ENCODE data around the gene PODXL2.

Gene PODXL2

DNA sequence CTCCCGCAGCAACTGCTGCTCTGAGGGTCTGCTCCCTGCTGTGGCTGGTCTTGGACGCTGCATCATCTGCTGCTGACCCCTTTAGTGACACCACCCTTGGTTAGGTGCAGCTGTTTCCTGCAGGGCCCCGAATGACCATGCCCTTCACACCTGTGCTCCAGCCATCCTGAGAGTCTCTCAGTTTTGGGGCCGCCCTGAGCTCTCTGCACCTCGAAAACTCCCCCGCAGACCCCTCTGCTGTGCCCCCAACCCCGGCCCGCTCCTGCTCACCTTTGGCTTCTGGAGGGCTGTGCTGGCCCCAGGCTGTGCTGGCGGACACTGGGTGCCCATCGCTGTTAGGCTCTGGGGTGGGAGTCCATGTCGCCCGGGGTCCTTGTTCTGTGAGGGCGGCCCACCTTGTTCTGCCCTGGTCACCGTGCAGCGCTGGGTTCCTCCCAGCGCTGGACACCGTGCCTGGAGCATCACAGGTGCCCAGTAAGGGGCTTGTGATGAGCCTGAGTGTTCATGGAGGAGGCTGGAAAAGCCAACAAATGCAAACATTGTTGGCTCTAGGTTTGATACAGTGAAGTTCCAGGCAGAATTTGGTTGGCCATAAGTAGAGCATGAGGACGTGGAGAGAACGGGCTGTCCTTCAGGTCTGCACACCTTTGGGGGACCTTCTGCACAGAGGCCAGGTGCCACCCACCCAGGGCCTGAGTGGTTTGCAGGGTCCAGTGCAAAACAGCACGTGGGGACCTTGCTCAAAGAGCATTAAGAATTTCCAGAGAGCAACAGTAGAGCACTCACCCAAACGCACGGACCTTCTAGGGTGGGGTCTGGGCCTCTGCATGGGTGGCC, 56.1 kb downstream of the PODXL2 start:
- in situ Hi-C loops (cut with HindIII; ENCODE audit: low sequenced_read_pairs), result loop anchor here (5.0 kb wide), 1 partner anchor 78 kb away; no protein-coding TSS in a partner anchor

- in situ Hi-C loops (cut with HindIII; ENCODE audit: low sequenced_read_pairs), result no loop called here
Measured at GRCh38 chr3:127685708-127686511, 56.9 kb downstream of the PODXL2 start.

GRCh38 chr3:127686512-127686894, 57.5 kb downstream of the PODXL2 start:
- in situ Hi-C loops (cut with HindIII; ENCODE audit: low sequenced_read_pairs), result no loop called here

GRCh38 chr3:127687228-127687737, 58.3 kb downstream of the PODXL2 start:
- in situ Hi-C loops (cut with HindIII; ENCODE audit: low sequenced_read_pairs), result no loop called here

DNA sequence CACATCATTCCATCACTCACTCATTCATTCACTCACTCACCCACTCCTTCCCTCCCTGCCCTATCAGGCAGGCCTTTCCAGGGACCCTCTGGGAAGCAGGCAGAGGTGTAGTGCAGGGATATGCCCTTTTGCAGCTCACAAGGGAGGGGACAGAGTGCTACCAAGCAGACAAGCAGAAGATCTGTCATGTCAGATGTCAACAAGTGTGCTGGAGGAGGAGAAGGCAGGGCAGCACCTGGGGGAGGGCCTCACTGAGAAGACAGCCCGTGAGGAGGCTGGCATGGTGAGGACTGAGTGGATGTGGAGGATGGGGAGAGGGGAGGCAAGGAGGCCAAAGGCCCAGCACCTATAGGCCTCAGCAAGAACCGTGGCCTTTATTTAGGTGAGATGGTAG, 59.0 kb downstream of the PODXL2 start:
- in situ Hi-C loops (cut with HindIII; ENCODE audit: low sequenced_read_pairs), result no loop called here

GRCh38 chr3:127688416-127689265, 59.7 kb downstream of the PODXL2 start:
- in situ Hi-C loops (cut with HindIII; ENCODE audit: low sequenced_read_pairs), result no loop called here

DNA sequence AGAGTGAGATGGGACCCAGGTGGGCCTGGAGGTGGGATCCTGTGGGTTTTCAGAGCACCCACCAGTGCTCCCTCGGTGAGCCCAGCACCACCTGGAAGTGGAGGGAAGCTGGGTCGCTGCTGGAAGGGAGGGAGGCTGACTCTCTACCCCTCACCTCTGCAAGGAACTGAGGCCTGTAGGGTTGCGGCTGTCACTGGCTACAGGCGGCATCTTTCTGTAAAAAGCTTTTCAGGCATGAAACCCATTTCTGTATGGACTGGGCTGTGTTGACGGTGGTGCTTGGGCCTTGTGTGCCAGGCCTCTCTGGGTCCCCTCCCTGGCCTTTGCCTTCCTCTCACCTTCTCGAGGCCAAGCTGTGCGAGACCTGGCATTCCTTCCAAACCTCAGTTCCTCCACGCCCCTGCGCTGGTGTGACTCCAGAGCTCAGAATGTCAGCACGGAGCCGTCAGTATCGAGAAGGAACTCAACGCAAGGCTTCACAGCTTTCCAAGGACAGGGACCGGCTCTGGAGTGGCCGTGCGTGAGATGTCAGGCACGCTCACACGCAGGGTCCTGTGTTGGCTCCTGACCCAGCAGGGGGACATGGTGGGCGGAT, 60.4 kb downstream of the PODXL2 start:
- in situ Hi-C loops (cut with HindIII; ENCODE audit: low sequenced_read_pairs), result no loop called here

- in situ Hi-C loops (cut with HindIII; ENCODE audit: low sequenced_read_pairs), result no loop called here
Measured at GRCh38 chr3:127690106-127690505, 61.1 kb downstream of the PODXL2 start.

DNA sequence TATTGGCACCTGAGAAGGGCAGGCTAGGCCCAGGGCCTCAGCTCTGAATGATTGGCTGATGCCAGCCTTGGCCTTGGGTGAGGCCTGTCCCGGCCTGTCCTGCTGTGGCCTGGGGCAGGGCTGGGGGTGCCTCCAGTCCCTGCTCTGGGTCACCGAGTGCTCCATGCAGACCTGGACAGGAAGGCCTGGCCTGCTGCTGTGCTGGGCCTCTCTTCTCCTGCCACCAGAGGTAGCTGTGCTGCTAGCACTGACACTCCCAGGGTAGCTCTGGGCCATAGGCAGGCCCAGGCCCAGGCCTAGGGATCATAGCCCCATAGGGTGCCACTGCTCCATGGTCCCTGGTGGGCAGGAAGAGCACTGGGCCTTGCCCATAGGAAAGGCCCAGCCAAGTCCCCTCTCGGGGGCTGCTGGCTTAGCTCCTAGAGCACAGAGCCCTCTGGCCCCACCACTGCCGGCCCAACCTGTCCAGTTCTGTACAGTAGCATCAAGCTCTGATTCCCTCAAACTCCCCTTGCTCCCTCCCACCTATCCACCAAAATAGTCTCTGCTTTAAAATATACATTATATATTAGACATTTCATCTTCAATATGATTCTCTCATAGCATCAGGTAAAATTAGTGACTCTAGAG, 62.0 kb downstream of the PODXL2 start:
- in situ Hi-C loops (cut with HindIII; ENCODE audit: low sequenced_read_pairs), result no loop called here

- in situ Hi-C loops (cut with HindIII; ENCODE audit: low sequenced_read_pairs), result no loop called here
Measured at GRCh38 chr3:127691489-127691888, 62.5 kb downstream of the PODXL2 start.

DNA sequence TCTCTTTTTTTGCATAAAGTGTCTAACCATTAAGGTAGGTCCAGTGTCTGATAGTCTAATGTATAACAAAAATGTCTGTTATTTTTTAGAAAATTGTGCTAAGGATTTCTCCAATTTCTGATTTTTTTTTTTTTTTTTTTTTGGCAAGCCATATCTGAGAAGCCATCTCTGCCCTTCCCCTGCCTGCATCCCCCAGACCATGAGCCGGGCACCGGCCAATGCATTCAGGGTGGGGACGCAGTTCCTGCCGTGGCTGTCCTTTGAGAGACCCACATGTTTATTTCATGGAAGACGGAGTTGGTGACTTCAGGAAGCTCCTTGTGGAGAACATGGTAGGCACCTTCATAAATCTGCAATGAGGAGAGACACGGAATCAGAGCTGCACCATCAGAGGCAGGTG, 63.0 kb downstream of the PODXL2 start:
- in situ Hi-C loops (cut with HindIII; ENCODE audit: low sequenced_read_pairs), result no loop called here

DNA sequence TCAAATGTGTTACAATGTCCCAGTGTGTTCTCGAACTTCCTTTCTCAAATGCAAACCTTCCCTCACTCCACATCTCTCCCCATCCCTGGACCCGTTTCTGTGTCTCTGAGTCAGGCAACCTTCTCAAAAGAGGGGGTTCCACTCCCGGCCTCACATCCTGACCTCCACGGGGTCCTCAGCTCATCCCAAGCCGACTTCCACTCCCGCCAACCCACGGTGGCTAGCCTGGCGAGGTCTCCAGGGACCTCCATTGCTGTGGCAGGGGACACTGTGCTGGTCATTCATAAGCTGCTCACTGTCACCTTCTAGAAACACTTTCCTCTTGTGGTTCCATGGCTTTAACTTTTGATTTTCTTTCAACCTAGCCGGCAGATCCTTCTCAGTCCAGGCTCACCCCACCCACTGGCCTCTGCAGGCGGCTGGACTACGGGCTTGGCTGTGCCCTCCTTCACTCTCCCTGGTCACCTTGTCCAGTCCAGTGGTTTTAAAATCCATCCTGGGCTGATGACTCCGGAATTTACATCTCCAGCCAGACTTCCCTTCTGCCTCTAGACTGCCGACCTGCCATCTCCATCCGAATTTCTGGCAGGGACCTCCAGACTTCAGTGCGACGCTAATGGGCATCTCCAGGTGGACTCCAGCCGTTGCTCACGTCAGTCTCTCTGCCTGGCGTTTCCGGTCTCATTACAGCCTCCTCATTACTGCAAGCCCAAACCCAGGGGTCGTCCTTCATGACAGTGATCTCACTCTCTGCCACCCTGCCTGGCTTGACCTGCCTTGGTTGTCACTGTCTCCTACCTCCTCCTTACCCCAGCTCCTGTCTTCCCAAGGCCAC, 63.7 kb downstream of the PODXL2 start:
- in situ Hi-C loops (cut with HindIII; ENCODE audit: low sequenced_read_pairs), result no loop called here

DNA sequence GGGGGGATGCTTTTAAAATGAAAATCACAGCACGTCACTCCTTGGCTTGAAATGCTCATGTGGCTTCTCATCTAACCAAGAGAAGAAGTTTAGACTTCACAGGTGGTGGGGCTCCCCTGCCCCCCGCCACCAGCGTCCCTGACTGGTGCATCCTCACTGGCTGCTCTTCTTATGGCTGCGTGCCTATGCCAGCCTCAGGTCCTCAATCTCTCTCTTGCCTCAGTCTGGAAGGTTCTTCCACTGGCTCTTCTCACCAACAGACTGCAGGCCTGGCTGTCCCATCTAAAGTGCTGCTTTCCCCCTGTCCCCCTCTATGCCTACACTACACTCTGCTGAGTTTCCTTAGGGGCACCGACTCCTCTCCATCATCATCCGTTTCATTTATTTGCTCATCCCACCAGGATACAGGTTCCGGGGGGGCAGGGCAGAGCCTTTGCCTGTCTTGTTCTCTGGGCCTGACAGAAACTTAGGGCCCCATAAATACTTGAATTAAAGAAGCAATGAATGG, 64.4 kb downstream of the PODXL2 start:
- in situ Hi-C loops (cut with HindIII; ENCODE audit: low sequenced_read_pairs), result no loop called here

GRCh38 chr3:127694467-127695215, 65.7 kb downstream of the PODXL2 start:
- in situ Hi-C loops (cut with HindIII; ENCODE audit: low sequenced_read_pairs), result no loop called here

DNA sequence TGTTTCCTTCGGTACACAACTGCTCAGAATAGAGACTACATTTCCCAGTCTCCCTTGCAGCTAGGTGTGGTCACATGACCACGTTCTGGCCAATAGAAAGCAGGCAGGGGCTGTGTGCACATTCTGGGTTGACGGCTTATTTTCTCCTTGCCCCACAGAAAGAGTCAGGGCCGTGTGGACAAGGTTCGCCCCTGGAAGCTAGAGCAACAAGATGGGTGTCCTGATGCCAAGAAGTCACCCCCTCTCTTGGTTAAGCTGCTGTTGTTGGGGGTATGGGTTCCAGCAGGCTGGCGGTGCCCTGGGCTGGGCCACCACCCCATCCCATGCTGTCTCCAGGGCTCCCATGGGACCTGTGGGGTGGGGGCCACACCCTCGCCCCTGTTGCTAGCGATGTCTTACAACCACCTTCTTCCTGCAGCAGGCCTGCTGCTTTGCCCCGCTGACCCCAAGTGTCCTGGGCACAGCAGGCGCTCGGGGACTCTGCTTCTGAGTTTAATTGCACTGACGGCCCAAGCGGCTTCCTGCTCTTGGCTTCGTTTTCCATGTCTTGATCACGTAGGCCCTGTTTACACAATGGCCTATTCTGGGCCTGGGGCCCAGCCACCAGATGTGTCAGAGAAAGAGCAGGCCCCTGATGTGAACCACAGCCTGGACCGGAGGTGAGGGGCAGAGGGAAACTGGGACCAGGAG, 68.7 kb downstream of the PODXL2 start:
- in situ Hi-C loops (cut with HindIII; ENCODE audit: low sequenced_read_pairs), result no loop called here

- in situ Hi-C loops (cut with HindIII; ENCODE audit: low sequenced_read_pairs), result no loop called here
Measured at GRCh38 chr3:127698286-127698685, 69.3 kb downstream of the PODXL2 start.

GRCh38 chr3:127698691-127699415, 69.9 kb downstream of the PODXL2 start:
- in situ Hi-C loops (cut with HindIII; ENCODE audit: low sequenced_read_pairs), result no loop called here

All from endothelial cell of hepatic sinusoid (primary cell).